Activated B cell treated with CpG ODN at 0.5 μM for 24 hours (primary cell): ENCODE data around the gene CBFA2T2. TPM values are rescaled to one million over a fixed set of nuclear protein-coding genes. Genes with fewer than 3 reads are reported as not detected.
A peak's percentile ranks its signal among the peaks of the same experiment; 100 is the strongest.

Source experiments
- ATAC-seq: fragments of 200-7000 bp; cut with Tn5 transposase; one replicate; pipeline ENCODE4 v1.10.0; 2021; ENCODE audit warnings: low read depth, mild to moderate bottlenecking, moderate library complexity
- CTCF ChIA-PET: fragments of 350-600 bp; sonication (Branson Sonifier 250); formaldehyde crosslinking; loops from one replicate; lab custom pipeline; 2021; ENCODE audit warnings: antibody characterized with exemption; lab: Charles Lee
- POLR2A ChIA-PET: fragments of 350-600 bp; sonication (Branson Sonifier 250); formaldehyde crosslinking; loops from one replicate; lab custom pipeline; 2021; ENCODE audit warnings: antibody characterized with exemption; lab: Charles Lee
- DNase-seq: peaks from one replicate; pipeline ENCODE4 v3.0.0; 2022
- H3K27ac Mint-ChIP-seq: one replicate; pipeline ENCODE4 v1.8.0; 2020; ENCODE audit warnings: mixed read lengths
- H3K27me3 Mint-ChIP-seq: one replicate; pipeline ENCODE4 v1.8.0; 2021; ENCODE audit warnings: mixed read lengths
- H3K36me3 Mint-ChIP-seq: one replicate; pipeline ENCODE4 v1.8.0; 2021; ENCODE audit warnings: low read depth, mixed read lengths
- H3K4me1 Mint-ChIP-seq: one replicate; pipeline ENCODE4 v1.8.0; 2021; ENCODE audit warnings: mixed read lengths
- H3K4me3 Mint-ChIP-seq: one replicate; pipeline ENCODE4 v1.8.0; 2020; ENCODE audit warnings: mild to moderate bottlenecking, mixed read lengths
- H3K9me3 Mint-ChIP-seq: one replicate; pipeline ENCODE4 v1.8.0; 2020; ENCODE audit warnings: mixed read lengths
- CTCF ChIP-seq: fragments of 200-600 bp; IDR thresholded peaks from one replicate; pipeline ENCODE4 v1.8.0; 2022; ENCODE audit warnings: antibody characterized with exemption, mild to moderate bottlenecking
- intact Hi-C: fragments of 100-400 bp; cut with micrococcal nuclease; formaldehyde crosslinking; loops from one replicate; pipeline ENCODE4 v1.15.1; 2024
- total RNA-seq: library from RNA; stranded (reverse); gene quantifications from 2 replicates; pipeline ENCODE4 v1.2.3, GENCODE V29; 2022

The CBFA2T2 gene
- total RNA-seq, 1 donor from 2014 or later = 15.8 TPM

- DNase-seq (no peak), ATAC-seq (no peak)
- Mint-ChIP-seq H3K9me3 (no peaks in the 10 kb centered on the region), H3K4me1 (peaks cover 36% of the 10 kb centered on the region), H3K36me3 (no peaks in the 10 kb centered on the region), H3K4me3 (peak overlapping the region; percentile 38), H3K27me3 (no peaks in the 10 kb centered on the region), H3K27ac (no peak overlapping the region)
- intact Hi-C loops = loop anchor here (1.0 to 5.0 kb wide), 6 partner anchors 109 to 444 kb away; partner anchors contain the start of genes EIF2S2 and RALY
- CTCF ChIA-PET = interaction anchor here (0.9 to 3.8 kb wide), 18 partner anchors 10 to 461 kb away, joined by 3 to 40 read pairs (median 6); partner anchors contain the start of genes CBFA2T2, CDK5RAP1 and CHMP4B
- POLR2A ChIA-PET = interaction anchor here (0.7 to 3.5 kb wide), 13 partner anchors 8 to 444 kb away, joined by 3 to 20 read pairs (median 8); partner anchors contain the start of genes CBFA2T2, CDK5RAP1, EIF2S2 and PXMP4
- no peak for TF ChIP-seq CTCF
These were observed 178.7 kb downstream of the CBFA2T2 start for GRCh38 chr20:33668466-33669155.

GRCh38 chr20:33669224-33669623 lies 179.3 kb downstream of the CBFA2T2 start:
- DNase-seq = no peak
- no peak for ATAC-seq
- intact Hi-C loops = loop anchor here (5.0 kb wide), 5 partner anchors 108 to 443 kb away; partner anchors contain the start of genes EIF2S2 and RALY
- Mint-ChIP-seq H3K4me1 (peaks cover 35% of the 10 kb centered on the region), H3K36me3 (no peaks in the 10 kb centered on the region), H3K27me3 (no peaks in the 10 kb centered on the region), H3K27ac (peak overlapping the region; percentile 59), H3K9me3 (no peaks in the 10 kb centered on the region), H3K4me3 (no peak overlapping the region)
- CTCF ChIA-PET = interaction anchor here (1.8 to 3.8 kb wide), 7 partner anchors 10 to 400 kb away, joined by 6 to 40 read pairs (median 17); no protein-coding TSS in a partner anchor
- POLR2A ChIA-PET = interaction anchor here (0.6 to 3.5 kb wide), 5 partner anchors 9 to 443 kb away, joined by 3 to 20 read pairs (median 4); partner anchors contain the start of genes CBFA2T2, CDK5RAP1, EIF2S2 and SNTA1
- TF ChIP-seq CTCF = no peak

GRCh38 chr20:33669873-33670640 lies 180.2 kb downstream of the CBFA2T2 start:
- H3K27ac Mint-ChIP-seq = peak overlapping the region; percentile 59
- POLR2A ChIA-PET = interaction anchor here (0.5 to 3.5 kb wide), 3 partner anchors 154 to 442 kb away, joined by 3 to 19 read pairs (median 4); partner anchors contain the start of genes EIF2S2 and SNTA1
- no peak for DNase-seq

GRCh38 chr20:33670715-33671499 lies 181.0 kb downstream of the CBFA2T2 start:
- intact Hi-C loops = no loop called here
- ChIA-PET CTCF (interaction anchor here (1.5 kb wide), 1 partner anchor 213 kb away, joined by 3 read pairs; no protein-coding TSS in a partner anchor), POLR2A (no interaction called here)
- H3K36me3 Mint-ChIP-seq = no peaks in the 10 kb centered on the region
- H3K27me3 Mint-ChIP-seq = no peaks in the 10 kb centered on the region
- no peak overlapping the region for H3K27ac Mint-ChIP-seq
- ATAC-seq = no peak
- H3K9me3 Mint-ChIP-seq = no peaks in the 10 kb centered on the region
- no peak overlapping the region for H3K4me3 Mint-ChIP-seq
- no peak for TF ChIP-seq CTCF
- H3K4me1 Mint-ChIP-seq = peaks cover 30% of the 10 kb centered on the region
- DNase-seq = no peak

More at GRCh38 chr20:33669873-33670640, 180.2 kb downstream of the CBFA2T2 start:
- CTCF ChIA-PET = interaction anchor here (1.5 kb wide), 1 partner anchor 213 kb away, joined by 3 read pairs; no protein-coding TSS in a partner anchor
- ATAC-seq = no peak
- Mint-ChIP-seq H3K36me3 (no peaks in the 10 kb centered on the region), H3K4me1 (peaks cover 32% of the 10 kb centered on the region), H3K9me3 (no peaks in the 10 kb centered on the region), H3K27me3 (no peaks in the 10 kb centered on the region), H3K4me3 (no peak overlapping the region)
- no peak for TF ChIP-seq CTCF
- intact Hi-C loops = loop anchor here (5.0 kb wide), 5 partner anchors 107 to 442 kb away; partner anchors contain the start of genes EIF2S2 and RALY
